HG02588 (cell line): Measurements from ENCODE around the gene CHRDL2.

ENCODE experiments used
- ATAC-seq: cut with Tn5 transposase; IDR thresholded peaks from one replicate; pipeline ENCODE4 v1.9.1; 2021; ENCODE audit warnings: mild to moderate bottlenecking, moderate library complexity; ENCODE audit not compliant: unreplicated experiment

The CHRDL2 gene

DNA sequence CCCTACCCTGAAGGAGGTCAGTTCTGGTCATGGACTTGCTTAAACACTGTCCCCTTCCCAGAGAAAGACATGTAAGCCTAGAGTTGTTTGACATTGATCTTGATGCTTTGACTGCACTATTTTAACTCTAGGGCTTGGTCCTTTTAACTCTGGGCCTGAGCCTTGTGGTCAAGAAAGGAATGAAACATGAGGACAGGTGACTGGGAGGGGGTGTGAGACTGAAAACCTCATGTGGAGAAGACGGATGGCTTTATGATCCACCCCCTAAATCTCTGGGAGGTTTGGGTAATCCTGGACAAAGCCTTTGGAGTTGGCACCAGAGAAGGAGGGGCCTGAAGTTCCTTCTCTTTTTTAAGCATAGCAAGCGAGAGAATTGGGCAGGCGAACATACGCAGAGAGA, 17.5 kb downstream of the CHRDL2 start:
- no peak for ATAC-seq

DNA sequence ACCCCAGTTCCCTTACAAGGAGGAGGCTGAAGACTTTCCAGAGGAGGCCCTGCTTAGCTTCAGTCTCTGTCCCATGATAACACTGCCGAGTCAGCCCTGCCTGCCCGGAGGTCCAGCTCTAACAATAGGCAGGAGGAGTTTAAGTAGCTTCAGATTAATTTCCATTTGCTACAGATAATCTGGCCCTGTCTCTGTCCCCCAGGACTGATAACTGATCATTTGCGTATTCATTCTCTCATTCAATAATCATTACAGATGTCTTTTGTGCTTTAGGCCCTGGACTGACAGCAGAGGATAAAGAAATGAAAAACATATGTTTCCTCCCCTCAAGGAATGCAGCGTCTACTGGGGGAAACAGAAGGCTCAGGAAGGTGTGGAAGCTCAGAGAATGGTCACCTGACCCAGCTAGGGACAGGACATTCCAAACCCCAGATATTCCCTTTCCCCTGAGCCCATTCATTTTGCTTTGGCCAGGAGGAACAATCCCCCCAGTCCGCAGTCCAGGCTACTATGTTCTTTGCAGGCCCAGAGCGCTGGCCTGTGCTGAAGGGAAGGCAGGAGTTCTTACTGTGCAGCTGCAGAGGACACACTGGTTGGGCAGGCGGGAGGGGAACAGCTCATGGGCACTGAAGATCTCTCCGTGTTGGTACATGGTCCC, 20.8 kb downstream of the CHRDL2 start:
- no peak for ATAC-seq

- ATAC-seq = no peak
Measured at GRCh38 chr11:74709175-74709574, 22.1 kb downstream of the CHRDL2 start.

DNA sequence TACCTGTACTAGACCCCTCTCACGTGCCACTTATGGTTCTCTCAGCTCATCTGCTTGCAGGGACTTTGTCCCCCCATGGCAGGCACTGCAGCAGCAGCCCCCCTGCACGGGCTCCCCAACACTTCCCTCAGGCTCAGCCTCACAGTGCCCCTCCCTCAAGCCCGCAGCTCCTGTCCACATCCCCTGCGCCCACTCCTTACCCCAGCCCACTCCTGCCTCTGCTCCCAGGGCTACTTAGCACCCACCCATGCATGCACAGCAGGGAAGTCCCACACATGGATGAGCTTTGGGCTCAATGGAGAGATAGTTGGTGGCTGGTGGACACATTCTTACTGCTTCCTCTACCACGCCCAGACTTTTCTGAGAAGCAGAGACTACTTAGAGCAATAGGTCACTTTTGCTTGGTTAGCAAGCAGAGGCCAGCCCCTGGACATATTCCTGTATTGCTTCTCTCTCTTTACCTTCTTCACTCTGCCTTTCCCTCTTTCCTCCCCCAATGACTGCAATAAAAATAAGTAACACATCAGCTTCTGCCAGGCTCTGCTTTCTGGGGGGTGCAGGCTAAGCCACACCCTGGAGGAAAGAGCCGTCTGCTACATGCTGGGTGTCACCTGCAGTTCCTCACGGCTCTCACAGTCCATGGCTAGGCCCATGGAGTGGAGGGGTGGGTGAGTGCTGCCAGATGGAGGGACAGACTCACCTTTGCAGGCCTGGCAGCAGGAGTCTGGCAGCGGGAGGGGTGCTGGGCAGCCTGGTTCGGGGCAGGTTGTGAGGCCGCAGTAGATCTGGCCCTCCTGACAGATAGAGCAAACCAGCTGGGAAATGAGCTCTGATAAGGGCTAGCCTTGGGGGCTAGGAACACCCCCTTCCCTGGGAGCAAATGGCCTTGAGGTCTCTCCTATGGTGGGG, 23.4 kb downstream of the CHRDL2 start:
- ATAC-seq = no peak

DNA sequence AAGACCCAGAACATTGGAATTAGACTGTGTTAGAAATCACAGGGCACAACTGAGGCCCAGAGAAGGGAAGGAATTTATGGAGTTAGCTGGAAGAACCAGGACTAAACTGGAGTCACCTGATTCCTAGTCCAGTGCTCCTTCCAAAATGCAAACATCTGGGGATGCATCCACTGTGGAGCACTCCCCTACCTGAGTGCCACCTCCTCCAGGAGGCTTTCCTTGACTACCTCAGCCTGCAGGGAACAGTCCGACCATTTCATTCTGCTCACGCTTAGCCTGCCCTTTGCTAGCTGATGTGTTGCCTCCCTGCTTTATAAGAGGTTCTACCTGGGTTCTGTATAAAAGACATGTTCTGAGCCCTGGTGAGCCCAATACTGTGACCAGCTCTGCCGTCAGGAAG, 24.0 kb downstream of the CHRDL2 start:
- ATAC-seq = no peak

GRCh38 chr11:74703211-74703610, 28.0 kb downstream of the CHRDL2 start:
- ATAC-seq = no peak

GRCh38 chr11:74702383-74703007, 28.7 kb downstream of the CHRDL2 start:
- no peak for ATAC-seq

- ATAC-seq = no peak
Measured at GRCh38 chr11:74701351-74701750, 29.9 kb downstream of the CHRDL2 start.

GRCh38 chr11:74699615-74700396, 31.4 kb downstream of the CHRDL2 start:
- no peak for ATAC-seq

DNA sequence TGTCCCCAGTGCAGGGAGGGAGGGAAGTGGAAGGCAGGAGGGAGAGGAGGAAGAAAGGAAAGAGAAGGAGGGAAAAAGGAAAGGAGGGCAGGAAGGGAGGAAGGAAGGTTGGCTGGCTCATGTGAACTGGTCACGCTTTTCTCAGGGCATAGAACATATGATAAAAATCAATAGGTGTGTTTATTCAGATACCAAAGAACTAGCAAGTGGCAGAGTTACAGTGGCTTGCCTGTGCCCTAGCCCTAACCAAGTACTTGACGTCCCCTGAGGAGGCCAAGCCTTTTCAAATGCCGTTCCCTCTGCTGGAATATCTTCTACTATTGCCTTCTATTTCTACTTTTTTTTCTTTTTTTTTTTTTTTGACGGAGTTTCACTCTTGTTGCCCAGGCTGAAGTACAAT, 33.5 kb downstream of the CHRDL2 start:
- no peak for ATAC-seq

DNA sequence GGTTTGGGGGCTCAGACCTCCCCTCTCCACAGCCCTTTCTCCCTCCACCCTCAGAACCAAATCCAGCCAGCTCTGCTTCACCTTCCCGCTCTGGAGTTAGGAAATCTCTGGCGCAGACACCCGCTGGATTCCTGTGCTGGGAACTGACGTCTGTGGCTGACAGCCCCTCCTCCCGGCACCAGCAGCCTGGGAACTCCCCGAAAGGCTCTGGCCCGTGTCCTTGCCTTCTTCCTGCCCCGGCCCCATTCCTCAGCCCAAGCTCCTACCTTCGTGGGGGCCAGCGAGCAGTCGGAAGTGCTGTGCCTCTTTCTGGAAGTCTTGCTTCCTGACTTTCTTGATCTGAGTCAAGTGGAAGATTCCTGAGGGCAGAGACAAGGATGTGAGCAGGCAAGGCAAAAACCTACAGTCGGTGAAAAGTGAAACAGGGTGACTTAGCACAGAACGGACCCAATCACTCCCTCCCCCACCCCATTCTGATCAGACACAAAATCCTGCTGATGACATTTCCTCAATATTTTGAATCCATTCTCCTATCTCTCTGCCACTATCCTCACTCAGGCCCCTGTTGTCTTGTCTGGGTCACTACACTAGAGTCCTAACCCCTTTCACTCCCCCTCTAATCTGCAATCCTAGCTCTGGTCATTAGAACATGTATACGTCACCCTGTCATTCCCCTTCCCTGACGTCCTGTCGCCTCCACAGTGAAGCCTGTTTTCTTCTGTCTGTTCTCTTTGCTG, 34.1 kb downstream of the CHRDL2 start:
- ATAC-seq = no peak

DNA sequence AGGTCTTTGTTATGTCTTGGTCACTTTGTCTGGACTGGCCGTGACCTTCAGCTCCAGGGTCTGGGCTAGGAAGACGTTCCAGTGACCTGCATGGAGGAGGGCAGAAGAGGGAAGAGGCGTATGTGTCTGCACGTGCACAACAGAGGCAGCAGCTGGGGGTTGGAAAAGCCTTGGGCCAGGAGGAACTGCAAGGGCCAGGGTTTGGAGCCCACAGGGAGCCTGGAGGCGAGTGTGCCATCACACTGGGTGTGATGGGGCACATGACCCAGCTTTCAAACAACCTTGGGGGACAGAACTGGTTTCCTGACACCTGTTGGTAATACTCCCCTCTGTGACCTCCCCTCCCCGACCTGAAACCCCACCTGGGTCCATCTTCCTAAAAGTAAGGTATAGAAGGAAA, 34.7 kb downstream of the CHRDL2 start:
- ATAC-seq = no peak

DNA sequence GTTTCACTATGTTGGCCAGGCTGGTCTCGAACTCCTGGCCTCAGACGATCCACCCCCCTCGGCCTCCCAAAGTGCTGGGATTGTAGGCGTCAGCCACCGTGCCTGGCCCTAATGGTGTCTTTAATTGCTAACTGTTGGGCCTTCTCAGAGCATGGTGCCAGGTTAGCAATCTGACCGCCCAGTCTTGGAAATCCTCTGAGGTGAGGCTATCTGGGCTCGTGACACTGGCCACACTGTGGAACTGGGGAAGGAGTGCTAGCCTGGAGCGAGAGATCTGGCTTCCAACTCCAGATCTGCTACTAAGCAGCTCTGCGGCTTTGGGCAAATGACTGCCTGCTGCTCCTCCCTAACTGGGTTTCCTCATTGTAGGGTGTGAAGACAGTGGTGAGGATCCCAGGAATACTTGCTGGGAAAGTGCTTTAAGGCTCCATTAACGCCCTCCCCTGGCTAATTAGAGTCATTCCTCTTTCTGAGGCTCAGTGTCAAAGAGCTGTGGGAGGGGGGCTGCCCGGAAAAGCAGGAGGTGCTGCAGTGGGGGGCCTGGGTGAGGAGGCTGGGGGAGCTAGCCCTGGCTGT, 35.4 kb downstream of the CHRDL2 start:
- ATAC-seq = no peak

- no peak for ATAC-seq
Measured at GRCh38 chr11:74694136-74694930, 36.9 kb downstream of the CHRDL2 start.

DNA sequence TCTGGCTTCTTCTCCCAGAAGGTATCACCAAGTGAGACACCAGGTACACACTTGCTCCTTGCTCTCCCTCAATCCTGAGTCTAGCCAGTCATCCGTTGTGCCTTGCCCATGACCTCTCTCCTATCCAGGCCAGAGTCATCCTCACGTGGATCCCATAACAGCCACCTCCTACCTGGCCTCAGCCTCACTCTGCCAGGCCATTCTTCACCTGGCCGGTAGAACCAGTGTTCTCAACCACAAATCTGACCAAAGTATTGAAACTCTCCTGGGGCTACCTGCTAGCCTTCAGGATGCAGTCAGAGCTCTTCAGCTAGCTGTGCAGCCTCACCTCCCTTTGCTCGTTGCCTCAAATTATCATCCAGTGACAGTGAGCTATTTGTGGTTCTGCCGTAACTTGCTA, 37.7 kb downstream of the CHRDL2 start:
- ATAC-seq = no peak

GRCh38 chr11:74691755-74692154, 39.5 kb downstream of the CHRDL2 start:
- no peak for ATAC-seq

DNA sequence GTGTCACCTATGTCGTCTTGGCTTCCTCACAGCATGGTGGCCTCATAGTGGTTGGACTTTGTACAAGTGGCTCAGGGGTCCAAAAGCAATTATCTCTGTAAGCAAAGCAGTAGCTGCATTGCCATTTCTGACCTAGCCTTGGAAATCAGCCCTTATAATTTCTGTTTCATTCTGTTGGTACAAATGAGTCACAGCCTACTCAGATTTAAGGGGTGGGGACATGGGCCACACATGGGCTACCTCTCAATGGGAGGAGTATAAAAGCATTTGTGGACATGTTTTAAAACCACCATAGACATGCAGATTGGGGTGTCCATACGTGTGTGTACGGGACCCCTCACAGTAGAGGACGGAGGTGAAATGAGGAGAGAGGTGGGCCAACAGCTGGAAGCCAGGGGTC, 41.6 kb downstream of the CHRDL2 start:
- ATAC-seq = no peak

DNA sequence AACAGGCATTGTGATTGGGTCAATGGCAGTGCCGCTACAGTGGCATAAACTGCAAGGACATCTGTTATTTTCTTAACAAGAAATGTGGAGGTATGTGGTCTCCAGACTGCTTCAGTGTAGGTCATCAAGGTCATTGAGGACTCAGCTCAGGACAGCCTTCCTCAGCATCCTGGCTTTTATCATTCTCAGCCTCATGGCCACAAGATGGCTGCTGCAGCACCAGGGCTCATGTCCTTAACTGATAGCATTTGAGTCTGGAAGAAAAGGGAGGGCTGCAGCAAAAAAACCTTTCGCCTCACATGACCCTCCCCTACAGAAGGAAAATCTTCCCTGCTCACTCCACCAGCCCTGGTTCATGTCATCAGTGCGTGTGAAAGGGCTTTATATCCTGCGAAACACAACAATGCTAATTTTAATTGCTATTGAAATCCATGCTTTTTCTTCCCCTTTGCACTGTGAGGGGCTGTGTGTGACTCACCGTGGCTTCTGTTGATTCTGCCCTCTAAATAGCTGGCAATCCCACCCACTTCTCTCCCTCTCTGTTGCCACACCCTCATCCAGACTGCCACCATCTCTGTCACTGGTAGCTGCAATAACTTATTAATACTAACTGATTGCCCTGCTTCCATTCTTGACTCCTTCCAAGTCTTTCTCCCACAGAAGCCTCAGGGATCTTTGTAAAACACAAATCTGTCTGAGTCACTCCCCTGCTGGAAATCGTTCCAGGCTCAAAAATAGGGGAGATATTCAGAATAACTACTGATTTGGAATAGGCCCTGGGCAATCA, 43.8 kb downstream of the CHRDL2 start:
- no peak for ATAC-seq

- no peak for ATAC-seq
Measured at GRCh38 chr11:74686792-74687191, 44.4 kb downstream of the CHRDL2 start.
